Right lobe of liver (tissue), 4 donors: ENCODE measurements around the gene AKR1C4.

ENCODE experiments used
- POLR2A ChIP-seq: fragments of 450-650 bp; IDR thresholded peaks from one replicate; pipeline ENCODE4 v1.6.1; 2017; ENCODE audit warnings: antibody characterized with exemption, mild to moderate bottlenecking
- TF ChIP-seq, protein P1 (sequence below), 4 donors: fragments of 200-600 bp in 3 of 4; fragments of 450-650 bp in 1 of 4; IDR thresholded peaks; one replicate each; pipeline versions ENCODE4 v1.5.1 to v1.8.0; 2016 to 2022; ENCODE audit warnings: antibody characterized with exemption in 4 of 4, mild to moderate bottlenecking in 2 of 4
- donor health status: DM: no; HTN: no; CAD: no.
- donor health status: DM: no; HTN: no; CAD: no.
- donor health status: DM: no; HTN: yes; CAD: no.

- TF ChIP-seq, protein P1, sequence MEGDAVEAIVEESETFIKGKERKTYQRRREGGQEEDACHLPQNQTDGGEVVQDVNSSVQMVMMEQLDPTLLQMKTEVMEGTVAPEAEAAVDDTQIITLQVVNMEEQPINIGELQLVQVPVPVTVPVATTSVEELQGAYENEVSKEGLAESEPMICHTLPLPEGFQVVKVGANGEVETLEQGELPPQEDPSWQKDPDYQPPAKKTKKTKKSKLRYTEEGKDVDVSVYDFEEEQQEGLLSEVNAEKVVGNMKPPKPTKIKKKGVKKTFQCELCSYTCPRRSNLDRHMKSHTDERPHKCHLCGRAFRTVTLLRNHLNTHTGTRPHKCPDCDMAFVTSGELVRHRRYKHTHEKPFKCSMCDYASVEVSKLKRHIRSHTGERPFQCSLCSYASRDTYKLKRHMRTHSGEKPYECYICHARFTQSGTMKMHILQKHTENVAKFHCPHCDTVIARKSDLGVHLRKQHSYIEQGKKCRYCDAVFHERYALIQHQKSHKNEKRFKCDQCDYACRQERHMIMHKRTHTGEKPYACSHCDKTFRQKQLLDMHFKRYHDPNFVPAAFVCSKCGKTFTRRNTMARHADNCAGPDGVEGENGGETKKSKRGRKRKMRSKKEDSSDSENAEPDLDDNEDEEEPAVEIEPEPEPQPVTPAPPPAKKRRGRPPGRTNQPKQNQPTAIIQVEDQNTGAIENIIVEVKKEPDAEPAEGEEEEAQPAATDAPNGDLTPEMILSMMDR (IDR thresholded peaks at IDR 0.05) = no peak
- no peak for TF ChIP-seq POLR2A
These were observed 48.5 kb upstream of the AKR1C4 start for GRCh38 chr10:5147981-5148677.
